GM21619 (cell line): ENCODE measurements around the gene SPN.
"Not testable (repeated sequence)": the region's sequence is repeated elsewhere in the genome, so short reads cannot be mapped to it uniquely, and the experiment has no call there.

Source experiments
- ATAC-seq: cut with Tn5 transposase; IDR thresholded peaks from one replicate; pipeline ENCODE4 v1.9.1; 2021; ENCODE audit not compliant: unreplicated experiment

Gene SPN

DNA sequence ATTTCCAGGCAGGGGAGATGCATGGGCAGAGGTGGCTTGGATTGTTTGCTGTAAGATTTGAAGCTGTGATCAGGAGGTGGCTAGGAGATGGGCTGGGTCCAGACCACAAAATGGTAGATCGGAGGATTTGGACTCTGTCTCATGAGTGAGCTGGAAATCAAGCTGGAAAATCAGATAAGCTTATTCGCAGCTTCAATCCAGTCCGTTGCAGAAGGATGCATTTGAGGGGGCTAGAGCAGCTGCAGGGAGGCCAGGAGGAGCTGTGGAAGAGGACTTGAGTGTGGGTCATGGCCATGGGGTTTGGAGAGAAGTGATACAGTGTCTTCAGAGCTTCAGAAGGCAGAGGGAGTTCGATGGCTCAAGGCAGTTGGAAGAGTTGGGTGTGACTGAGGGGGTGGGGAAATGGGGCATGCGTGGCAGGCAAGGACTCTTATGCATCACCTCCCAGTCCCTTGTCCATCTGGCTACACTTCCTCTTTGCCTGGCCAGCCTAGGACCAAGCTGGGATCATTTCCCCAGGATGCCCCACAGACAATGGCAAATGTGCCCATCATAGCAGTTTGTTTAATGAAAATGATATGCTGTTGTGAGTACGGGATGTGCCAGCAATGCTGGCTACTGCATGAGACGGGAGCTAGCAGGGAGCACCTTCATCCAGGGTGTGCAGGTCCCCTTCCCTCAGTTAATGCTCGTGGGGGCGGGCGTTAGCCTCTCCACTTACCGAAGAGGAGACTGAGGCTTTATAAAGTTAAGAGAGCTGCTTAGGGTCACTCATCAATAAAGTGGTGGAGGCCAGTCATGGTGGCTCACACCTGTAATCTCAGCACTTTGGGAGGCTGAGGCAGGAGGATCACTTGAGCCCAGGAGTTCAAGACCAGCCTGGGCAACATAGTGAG is 36.5 kb downstream of the SPN start:
- no peak for ATAC-seq

DNA sequence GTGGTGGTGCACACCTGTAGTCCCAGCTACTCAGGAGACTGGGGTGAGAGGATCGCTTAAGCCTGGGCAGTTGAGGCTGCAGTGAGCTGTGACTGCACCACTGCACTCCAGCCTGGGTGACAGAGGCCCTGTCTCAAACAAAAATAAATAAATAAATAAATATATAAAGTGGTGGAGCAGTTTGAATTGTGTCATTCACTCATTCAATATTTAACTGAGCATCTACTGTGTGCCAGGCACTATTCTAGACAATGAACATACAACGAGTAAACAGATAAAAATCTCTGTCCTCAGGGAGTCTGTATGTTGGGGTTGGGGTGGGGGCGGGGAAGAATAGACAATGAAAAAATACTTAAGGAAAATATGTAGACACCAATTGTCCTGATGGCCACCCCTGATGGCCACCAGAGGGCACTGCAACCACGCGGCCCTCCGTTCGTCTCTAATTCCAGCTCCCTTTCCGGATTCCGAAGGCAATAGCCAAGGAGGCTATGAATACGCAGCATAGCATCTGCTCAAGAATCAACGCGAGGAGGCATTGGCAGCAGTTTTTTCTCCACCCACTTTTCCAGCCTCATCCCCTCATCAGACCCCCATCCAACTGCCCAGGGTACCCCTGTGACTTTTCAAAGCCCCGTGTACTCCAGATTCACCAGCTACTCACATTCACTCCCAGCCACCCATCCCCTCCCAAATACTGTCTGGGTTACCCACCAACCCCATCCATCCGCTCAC is 37.4 kb downstream of the SPN start:
- ATAC-seq: no peak

DNA sequence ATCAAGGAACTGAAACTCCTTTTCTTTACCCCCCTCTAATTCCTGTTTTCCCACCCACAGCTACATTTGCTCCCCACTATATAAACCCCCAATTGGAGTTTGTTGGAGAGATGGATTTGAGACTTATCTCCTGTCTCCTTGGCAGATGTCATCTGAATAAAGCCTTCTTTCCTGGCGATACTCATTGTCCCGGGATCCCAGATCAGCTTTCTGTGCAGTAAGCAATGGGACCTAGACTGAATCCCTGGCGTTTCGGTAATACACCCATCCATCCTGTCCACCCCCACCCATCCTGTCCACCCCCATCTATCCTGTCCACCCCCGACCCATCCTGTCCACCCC is 38.1 kb downstream of the SPN start:
- ATAC-seq: no peak

DNA sequence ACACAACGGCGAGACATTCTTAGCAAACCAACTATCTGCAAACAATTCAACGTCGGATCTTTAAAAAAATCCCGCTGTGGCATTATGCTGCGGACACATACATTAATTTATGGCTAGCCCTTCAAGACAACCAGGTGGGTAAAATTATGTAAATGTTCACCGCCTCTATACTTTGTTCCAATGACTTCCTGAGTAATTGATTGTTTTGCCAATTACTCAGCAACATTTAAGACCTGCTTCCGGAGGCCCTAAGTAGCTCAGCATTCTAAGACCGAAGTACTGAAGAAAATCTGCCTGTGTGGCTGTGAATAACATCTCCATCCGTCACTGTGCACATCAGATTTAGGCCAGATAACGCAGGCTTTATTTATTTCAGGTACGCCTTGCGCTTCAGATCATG is 39.2 kb downstream of the SPN start:
- ATAC-seq: peak; percentile 48

DNA sequence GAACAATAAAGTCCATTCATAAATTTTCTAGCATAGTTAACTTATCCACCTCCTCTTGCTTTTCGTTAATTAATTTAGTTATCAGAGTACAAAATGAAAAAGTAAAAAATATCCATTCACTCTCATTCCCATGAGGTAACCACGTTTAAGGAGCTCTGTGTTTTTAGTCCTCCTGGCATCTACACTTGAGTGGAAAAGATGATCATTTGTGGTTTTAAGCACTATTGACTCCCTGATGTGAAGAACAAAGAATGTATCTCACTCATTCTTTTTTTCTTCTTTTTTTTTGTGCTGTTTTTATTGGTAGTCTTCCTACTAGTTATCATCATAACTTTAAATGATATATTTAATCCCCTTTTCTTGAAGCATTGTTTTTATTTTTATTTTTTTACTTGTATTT is 42.0 kb downstream of the SPN start:
- no peak for ATAC-seq

DNA sequence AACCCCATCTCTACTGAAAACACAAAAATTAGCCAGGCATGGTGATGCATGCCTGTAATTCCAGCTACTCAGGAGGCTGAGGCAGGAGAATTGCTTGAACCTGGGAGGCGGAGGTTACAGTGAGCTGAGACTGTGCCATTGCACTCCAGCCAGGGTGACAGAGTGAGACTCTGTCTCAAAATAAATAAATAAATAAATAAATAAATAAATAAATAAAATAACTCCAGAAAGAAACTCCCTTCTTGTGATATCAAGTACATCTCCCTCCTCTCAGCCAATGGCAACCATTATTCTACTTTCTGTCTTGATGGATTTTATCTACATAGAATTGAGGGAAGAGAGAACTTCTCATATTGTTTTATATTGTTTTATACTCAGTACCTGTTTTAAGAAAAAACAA is 44.1 kb downstream of the SPN start:
- ATAC-seq: not testable (repeated sequence)

DNA sequence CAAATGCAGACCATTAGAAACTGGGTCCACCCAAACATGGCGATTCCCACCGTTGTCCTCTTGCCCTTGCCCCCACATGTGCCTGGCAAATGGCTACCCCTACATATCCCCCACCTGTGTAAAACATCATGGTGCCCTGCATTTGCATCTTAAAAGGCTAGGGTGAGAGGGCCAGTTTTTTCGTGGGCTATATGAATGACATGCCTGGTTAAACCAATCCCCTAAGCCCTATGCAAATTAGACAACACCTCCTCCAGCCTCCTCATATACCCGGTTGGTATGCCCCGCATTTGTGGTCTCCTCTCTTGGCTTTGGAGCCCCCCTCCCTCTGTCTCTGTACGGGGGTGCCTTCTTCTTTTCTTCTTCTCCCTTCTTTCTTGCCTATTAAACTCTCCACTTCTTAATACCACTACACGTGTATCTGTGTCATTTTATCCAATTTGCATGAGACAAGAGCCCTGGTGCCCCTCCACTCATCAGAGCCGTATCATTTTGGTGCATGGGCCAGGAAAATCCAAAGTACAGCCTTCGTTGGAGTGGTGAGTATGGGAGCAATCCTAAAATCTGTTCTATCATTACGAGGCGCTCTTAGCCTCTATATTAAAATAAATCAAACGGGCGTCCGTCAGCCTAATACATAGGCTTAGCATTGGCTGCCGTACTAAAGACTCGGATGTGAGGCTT is 46.0 kb downstream of the SPN start:
- ATAC-seq: no peak

DNA sequence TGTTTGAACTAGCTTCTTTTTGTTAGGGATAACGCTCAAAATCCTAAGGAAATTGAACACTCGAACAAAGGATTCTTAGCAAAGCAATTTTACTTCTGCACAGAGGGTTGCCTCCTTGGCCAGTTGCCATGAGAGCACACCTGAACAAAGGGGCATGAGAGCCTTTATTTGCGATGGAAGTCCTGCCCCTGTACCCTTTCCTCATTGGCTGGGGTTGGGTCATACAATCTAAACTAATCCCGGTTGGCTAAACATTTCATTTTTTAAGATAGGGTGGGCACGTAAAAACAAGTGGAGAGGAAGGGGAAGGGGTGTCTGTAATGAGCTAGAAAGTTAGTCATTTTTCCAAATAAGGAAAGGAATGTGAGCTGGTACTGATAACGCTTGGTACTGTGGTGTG is 46.6 kb downstream of the SPN start:
- ATAC-seq: not testable (repeated sequence)

DNA sequence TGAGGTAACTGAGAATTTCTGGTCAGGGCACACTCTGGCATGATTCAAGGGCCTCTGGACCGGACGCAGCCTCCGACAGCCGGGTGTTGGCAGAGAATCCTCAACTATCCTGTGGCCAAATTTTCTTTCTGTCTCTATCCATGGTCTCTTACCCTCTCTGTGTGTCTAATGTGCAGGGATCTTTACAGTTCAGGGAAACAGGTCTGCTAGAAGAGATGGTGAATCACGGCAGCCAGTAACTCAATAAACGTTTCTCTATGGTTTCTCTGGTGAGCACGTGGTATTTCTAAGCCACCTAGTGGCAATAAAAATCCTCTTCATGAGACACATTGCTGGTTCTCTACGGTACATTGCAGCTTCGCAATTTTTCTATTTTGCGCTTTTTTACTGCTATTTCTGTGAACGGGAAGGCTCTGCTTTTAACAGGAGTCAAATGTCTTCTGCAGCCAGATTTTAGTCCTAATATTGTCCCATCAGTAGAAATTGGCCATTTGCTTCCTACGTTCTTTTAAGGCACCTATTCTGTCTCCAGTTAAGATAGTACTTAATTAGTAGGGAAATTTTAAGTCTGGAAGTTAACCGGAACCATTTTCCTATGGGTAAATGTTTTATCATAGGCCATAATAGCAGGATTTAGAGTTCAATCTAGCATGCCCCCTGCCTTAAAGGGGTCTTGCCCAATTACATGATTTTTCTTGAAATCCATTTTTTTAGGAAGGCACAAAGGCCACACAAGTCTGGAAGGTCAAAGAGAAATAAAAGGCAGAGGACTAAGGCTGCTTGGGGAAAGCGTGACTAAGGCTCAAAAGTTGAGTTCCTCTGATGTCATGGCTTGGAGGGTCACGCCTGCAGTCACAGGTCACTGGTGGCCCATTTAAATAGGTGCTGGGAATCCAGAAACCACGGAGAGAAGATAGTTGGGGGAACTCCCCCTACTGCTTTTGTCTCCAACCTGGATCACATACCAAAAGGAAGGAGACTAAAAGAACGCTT is 47.5 kb downstream of the SPN start:
- no peak for ATAC-seq

DNA sequence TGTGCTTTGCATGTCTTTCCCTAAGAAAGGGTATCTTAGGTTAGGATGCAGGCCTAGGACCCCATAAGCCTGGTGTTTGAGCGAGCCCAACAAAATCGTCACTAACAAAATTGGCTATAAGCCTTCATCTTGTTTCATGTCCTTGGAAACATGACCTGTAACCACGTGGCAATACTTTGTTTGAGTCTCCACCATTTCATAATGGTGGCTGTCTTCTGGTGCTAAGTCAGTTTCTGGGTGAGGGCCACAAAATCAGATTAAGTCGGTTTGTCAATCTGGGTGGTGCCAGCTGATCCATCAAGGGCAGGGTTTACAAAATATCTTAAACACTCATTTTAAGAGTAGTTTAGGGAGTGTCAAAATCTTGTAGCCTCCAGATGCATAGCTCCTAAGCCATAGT is 49.8 kb downstream of the SPN start:
- no peak for ATAC-seq

DNA sequence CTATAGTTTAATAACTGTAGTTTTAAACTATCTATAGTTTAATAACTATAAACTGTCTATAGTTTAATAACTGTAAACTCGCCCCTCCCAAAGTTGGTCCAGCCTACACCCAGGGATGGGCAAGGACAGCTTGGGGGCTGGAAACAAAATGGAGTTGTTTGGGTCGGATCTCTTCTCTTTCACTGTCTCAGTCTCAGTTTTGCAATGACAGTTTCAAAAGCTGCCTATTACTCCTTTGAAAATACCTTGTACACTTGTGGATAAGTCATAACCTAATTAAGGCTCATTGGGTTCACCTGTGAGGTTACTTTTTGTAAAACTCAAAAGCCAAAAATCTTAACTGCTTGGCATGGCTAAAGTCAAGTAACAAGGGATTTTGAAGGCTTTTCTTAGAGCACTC is 51.3 kb downstream of the SPN start:
- ATAC-seq: no peak

DNA sequence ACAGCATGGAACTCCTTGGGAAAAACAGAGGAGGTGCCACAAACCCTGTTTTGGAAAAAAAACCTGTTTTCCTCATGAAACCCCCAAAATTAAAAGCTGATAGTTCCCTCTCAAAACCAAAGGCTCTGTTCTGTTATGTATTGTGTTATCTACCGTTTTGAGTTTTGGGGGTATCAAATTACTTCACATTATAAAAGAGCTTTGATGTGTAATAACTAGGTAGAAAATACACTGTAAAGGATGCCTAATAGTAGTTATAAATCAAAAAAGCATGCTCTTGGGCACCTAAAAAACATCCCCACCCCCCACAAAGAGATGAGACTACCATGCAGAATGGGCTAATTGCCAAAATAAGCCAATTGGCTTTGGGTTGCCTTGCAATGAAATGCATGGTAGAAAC is 51.9 kb downstream of the SPN start:
- no peak for ATAC-seq

DNA sequence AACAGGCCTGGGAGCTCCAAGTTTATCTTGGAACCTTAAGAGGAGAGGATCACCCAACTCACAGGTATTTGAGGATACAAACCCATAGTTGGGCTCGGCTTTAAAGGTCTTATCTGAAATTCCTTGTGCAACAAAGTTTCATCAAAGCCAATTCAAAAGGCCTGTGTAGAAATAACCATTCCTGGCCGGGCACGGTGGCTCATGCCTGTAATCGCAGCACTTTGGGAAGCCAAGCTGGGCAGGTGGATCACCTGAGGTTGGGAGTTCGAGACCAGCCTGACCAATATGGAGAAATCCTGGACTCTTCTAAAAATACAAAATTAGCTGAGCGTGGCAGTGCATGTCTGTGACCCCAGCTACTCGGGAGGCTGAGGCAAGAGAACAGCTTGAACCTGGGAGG is 54.1 kb downstream of the SPN start:
- no peak for ATAC-seq

DNA sequence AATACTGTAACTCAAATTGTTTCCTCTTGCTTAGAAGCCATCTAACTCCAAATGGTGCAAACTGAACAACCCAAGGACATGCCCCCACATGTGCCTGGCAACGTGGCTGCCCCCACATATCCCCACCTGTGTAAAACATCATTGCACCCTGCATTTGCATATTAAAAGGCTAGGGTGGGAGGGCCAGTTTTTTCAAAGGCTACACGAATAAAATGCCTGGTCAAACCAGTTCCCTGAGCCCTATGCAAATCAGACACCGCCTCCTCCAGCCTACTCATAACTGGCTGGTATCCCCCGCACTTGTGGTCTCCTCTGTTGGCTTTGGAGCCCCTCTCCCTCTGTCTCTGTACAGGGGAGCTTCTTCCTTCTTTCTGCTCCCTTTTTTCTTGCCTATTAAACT is 56.0 kb downstream of the SPN start:
- no peak for ATAC-seq
